Ascending aorta (tissue), 2 donors: ENCODE results near the gene KRT36. TPM values are rescaled to one million over a fixed set of nuclear protein-coding genes. Genes with fewer than 3 reads are reported as not detected.

Experiments used
- DNase-seq, 2 donors: peaks; one replicate each; pipeline ENCODE4 v3.0.0-alpha.2; 2019; ENCODE audit warnings: low spot score in 2 of 2
- H3K27ac ChIP-seq, 2 donors: fragments of 200-600 bp; sonication (generic); one replicate each; pipeline ENCODE4 v1.5.1; 2016 to 2017; ENCODE audit warnings: mild to moderate bottlenecking in 1 of 2
- H3K27me3 ChIP-seq: fragments of 200-600 bp; sonication (generic); one replicate; pipeline ENCODE4 v1.5.1; 2017
- H3K36me3 ChIP-seq, 2 donors: fragments of 200-600 bp; sonication (generic); one replicate each; pipeline ENCODE4 v1.5.1; 2016
- H3K4me1 ChIP-seq, 2 donors: fragments of 200-600 bp; sonication (generic); one replicate each; pipeline ENCODE4 v1.5.1; 2016 to 2017; ENCODE audit warnings: mild to moderate bottlenecking in 1 of 2
- H3K4me3 ChIP-seq, 2 donors: fragments of 200-600 bp; sonication (generic); one replicate each; pipeline ENCODE4 v1.5.1; 2016 to 2017; ENCODE audit warnings: mild to moderate bottlenecking in 1 of 2
- H3K9me3 ChIP-seq, 2 donors: fragments of 200-600 bp; sonication (generic); one replicate each; pipeline ENCODE4 v1.5.1; 2016
- CTCF ChIP-seq, 3 experiments: fragments of 200-600 bp in 2 of 3; fragments of 450-650 bp in 1 of 3; sonication (generic) in 2 of 3; IDR thresholded peaks; one replicate each; pipeline ENCODE4 v1.5.1; 2016 to 2019; ENCODE audit warnings: antibody characterized with exemption in 3 of 3, mild to moderate bottlenecking in 1 of 3, moderate library complexity in 1 of 3
- intact Hi-C: fragments of 100-400 bp; cut with DNase I; formaldehyde crosslinking; loops from one replicate; pipeline ENCODE4 v1.15.1; 2023
- total RNA-seq: library from RNA; depleted of rRNA; stranded (reverse); fragments of >200 nt; gene quantifications from one replicate; pipeline ENCODE4 v1.1.0, GENCODE V29; 2016

KRT36 gene
- total RNA-seq, 1 donor from 2014 or later, result not detected

- Histone ChIP-seq H3K27ac (no peak overlapping the region), H3K36me3 (no peaks in the 10 kb centered on the region), H3K27me3 (no peaks in the 10 kb centered on the region), H3K4me1 (no peaks in the 10 kb centered on the region), H3K9me3 (no peaks in the 10 kb centered on the region), H3K4me3 (no peak overlapping the region)
- DNase-seq, result no peak
- no peak for TF ChIP-seq CTCF (IDR thresholded peaks at IDR 0.05)
- intact Hi-C loops, result no loop called here
Measured at GRCh38 chr17:41520821-41521521, 31.3 kb upstream of the KRT36 start.

- no peak overlapping the region for H3K27ac ChIP-seq
- no peaks in the 10 kb centered on the region for H3K4me1 ChIP-seq
- no peak for TF ChIP-seq CTCF (IDR thresholded peaks at IDR 0.05)
- no peaks in the 10 kb centered on the region for H3K27me3 ChIP-seq
- H3K4me3 ChIP-seq, result no peak overlapping the region
- intact Hi-C loops, result no loop called here
- no peaks in the 10 kb centered on the region for H3K36me3 ChIP-seq
- H3K9me3 ChIP-seq, result no peaks in the 10 kb centered on the region
- DNase-seq, result no peak
Measured at GRCh38 chr17:41519501-41520224, 30.0 kb upstream of the KRT36 start.

GRCh38 chr17:41518789-41519449 lies 29.2 kb upstream of the KRT36 start, which contains the start of gene KRT15:
Gene KRT15 (minus strand): TSS chr17:41518890. CDS start chr17:41518827, 63 bp downstream.
- Histone ChIP-seq H3K4me3 (no peak within 1 kb of the TSS), H3K36me3 (no peaks in the 10 kb centered on the region), H3K27me3 (no peaks in the 10 kb centered on the region), H3K9me3 (no peaks in the 10 kb centered on the region), H3K27ac (no peak within 1 kb of the TSS), H3K4me1 (no peaks in the 10 kb centered on the region)
- DNase-seq, result no peak
- intact Hi-C loops, result no loop called here
- no peak for TF ChIP-seq CTCF (IDR thresholded peaks at IDR 0.05)

DNA sequence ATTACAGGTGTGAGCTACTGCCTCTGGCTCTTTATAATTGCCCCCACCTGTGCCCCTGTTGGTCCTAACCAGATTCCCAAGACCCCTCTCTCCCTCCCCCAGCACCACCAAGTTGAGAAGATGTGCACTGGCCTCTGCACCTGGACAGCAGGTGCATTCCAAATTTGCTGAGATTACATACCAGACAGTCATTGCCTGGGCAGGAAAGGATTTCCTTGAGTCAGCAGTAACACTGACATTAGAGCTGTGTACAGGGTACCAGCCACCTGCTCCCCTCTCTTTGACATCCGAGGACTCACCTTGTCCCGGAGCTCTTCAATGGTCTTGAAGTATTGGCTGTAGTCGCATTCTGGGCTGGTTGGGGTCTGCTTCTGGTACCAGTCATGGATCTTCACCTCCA lies 28.3 kb upstream of the KRT36 start:
- no peak for DNase-seq
- Histone ChIP-seq H3K27me3 (no peaks in the 10 kb centered on the region), H3K9me3 (no peaks in the 10 kb centered on the region), H3K4me3 (no peak overlapping the region), H3K4me1 (no peaks in the 10 kb centered on the region), H3K36me3 (no peaks in the 10 kb centered on the region), H3K27ac (no peak overlapping the region)
- TF ChIP-seq CTCF (IDR thresholded peaks at IDR 0.05), result no peak
- intact Hi-C loops, result no loop called here

DNA sequence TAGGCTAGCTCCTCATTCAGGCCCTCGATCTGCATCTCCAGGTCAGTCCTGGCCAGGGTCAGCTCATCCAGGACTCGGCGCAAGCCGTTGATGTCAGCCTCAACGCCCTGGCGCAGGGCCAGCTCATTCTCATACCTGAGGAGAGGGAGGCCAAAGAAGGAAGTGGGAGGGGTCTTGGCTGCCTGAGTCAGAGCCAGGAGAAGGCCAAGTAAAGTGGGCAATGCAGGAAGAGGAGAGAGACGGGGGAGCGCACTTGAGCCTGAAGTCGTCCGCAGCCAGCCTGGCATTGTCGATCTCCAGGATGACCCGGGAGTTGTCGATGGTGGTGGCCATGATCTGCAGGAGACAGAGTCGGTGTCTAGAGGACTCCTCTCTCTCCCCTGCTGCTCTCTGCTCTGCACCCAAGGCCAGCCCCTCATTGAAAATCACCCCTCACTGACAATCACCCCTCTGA lies 27.1 kb upstream of the KRT36 start:
- TF ChIP-seq CTCF (IDR thresholded peaks at IDR 0.05), result no peak
- no peaks in the 10 kb centered on the region for H3K9me3 ChIP-seq
- no peaks in the 10 kb centered on the region for H3K4me1 ChIP-seq
- DNase-seq, result no peak
- no peaks in the 10 kb centered on the region for H3K36me3 ChIP-seq
- intact Hi-C loops, result no loop called here
- no peaks in the 10 kb centered on the region for H3K27me3 ChIP-seq
- H3K27ac ChIP-seq, result no peak overlapping the region
- H3K4me3 ChIP-seq, result no peak overlapping the region
